IMR-90 (cell line): ENCODE results near the gene ALAD.

Experiments
- BHLHE40 ChIP-seq: fragments of 150-350 bp; IDR thresholded peaks from 2 replicates; pipeline ENCODE4 v1.6.1; 2016; ENCODE audit warnings: mild to moderate bottlenecking, low read depth, low read length
- CEBPB ChIP-seq: IDR thresholded peaks from 2 replicates; pipeline ENCODE4 v1.6.1; 2012; ENCODE audit warnings: low read depth, low read length, improper control_type of control experiment
- CTCF ChIP-seq: conservative IDR thresholded peaks from 2 replicates; pipeline ENCODE4 v1.5.1; 2012; ENCODE audit warnings: mild to moderate bottlenecking, low read depth, low read length, improper control_type of control experiment
- ELK1 ChIP-seq: fragments of 150-350 bp; IDR thresholded peaks from 2 replicates; pipeline ENCODE4 v1.6.1; 2016; ENCODE audit warnings: low read depth, mild to moderate bottlenecking, low read length, moderate library complexity, borderline replicate concordance
- FOS ChIP-seq: fragments of 150-350 bp; IDR thresholded peaks from 2 replicates; pipeline ENCODE4 v1.6.1; 2016; ENCODE audit warnings: low read depth, low read length
- MAFK ChIP-seq: IDR thresholded peaks from 2 replicates; pipeline ENCODE4 v1.6.1; 2012; ENCODE audit warnings: low read depth, low read length, improper control_type of control experiment
- POLR2A ChIP-seq: IDR thresholded peaks from 2 replicates; pipeline ENCODE4 v1.6.1; 2012; ENCODE audit warnings: mild to moderate bottlenecking, low read depth, low read length
- RAD21 ChIP-seq: IDR thresholded peaks from 2 replicates; pipeline ENCODE4 v1.6.1; 2012; ENCODE audit warnings: low read length, improper control_type of control experiment
- RCOR1 ChIP-seq: IDR thresholded peaks from 2 replicates; pipeline ENCODE4 v1.6.1; 2012; ENCODE audit warnings: mild to moderate bottlenecking, low read length, improper control_type of control experiment; ENCODE audit not compliant: insufficient replicate concordance
- RFX5 ChIP-seq: IDR thresholded peaks from 2 replicates; pipeline ENCODE4 v1.8.0; 2012; ENCODE audit warnings: low read depth, mild to moderate bottlenecking, low read length, moderate library complexity
- SMC3 ChIP-seq: fragments of 150-350 bp; IDR thresholded peaks from 2 replicates; pipeline ENCODE4 v1.6.1; 2016; ENCODE audit warnings: low read depth, mild to moderate bottlenecking, antibody characterized with exemption, low read length, moderate library complexity

GRCh38 chr9:113401027-113401792 lies at the start of gene ALAD:
- TF ChIP-seq BHLHE40, result no peak
- TF ChIP-seq SMC3, result peak; percentile 79
- TF ChIP-seq POLR2A, result no peak
- peak; percentile 98 for TF ChIP-seq CTCF
- TF ChIP-seq FOS, result no peak
- TF ChIP-seq CEBPB, result no peak
- TF ChIP-seq ELK1, result no peak
- peak; percentile 70 for TF ChIP-seq RAD21
- TF ChIP-seq RFX5, result no peak
- TF ChIP-seq RCOR1, result no peak
- TF ChIP-seq MAFK, result no peak
